Ovary (tissue), 9 donors: ENCODE measurements around the gene DKKL1. TPM values are rescaled to one million over a fixed set of nuclear protein-coding genes. Genes with fewer than 3 reads are reported as not detected.
A peak's percentile ranks its signal among the peaks of the same experiment; 100 is the strongest.

Experiments
- DNase-seq, 5 donors: peaks; one replicate each; pipeline ENCODE4 v3.0.0-alpha.2; 2019 to 2020
- H3K27ac ChIP-seq, 2 donors: fragments of 200-600 bp; one replicate each; pipeline versions ENCODE4 v1.5.1 to v1.8.0; 2019 to 2022
- H3K27me3 ChIP-seq: fragments of 200-600 bp; one replicate; pipeline ENCODE4 v1.8.0; 2022
- H3K36me3 ChIP-seq: fragments of 200-600 bp; sonication (generic); one replicate; pipeline ENCODE4 v1.5.1; 2019
- H3K4me1 ChIP-seq: one replicate; pipeline ENCODE4 v1.8.1; 2013; ENCODE audit warnings: mild to moderate bottlenecking, moderate library complexity; ENCODE audit not compliant: insufficient read depth
- H3K4me3 ChIP-seq: fragments of 200-600 bp; sonication (generic); one replicate; pipeline ENCODE4 v1.5.1; 2017
- H3K9me3 ChIP-seq, 2 donors: fragments of 200-600 bp in 1 of 2; sonication (generic) in 1 of 2; one replicate each; pipeline versions ENCODE4 v1.5.1 to v1.8.1; 2013 to 2019; ENCODE audit warnings: mild to moderate bottlenecking in 1 of 2, moderate library complexity in 1 of 2
- EP300 ChIP-seq: sonication (generic); formaldehyde crosslinking; IDR thresholded peaks from one replicate; pipeline ENCODE4 v1.6.1; 2017; ENCODE audit warnings: antibody characterized with exemption
- POLR2A ChIP-seq: fragments of 450-650 bp; IDR thresholded peaks from one replicate; pipeline ENCODE4 v1.6.1; 2017; ENCODE audit warnings: antibody characterized with exemption, mild to moderate bottlenecking, moderate library complexity
- WGBS, 3 donors: extraction: QIAGEN DNeasy Blood & Tissue Kit in 1 of 3; methylation state at CpG; one replicate each; pipeline versions ENCODE4 v1.1.5 to v1.1.7; 2013 to 2017; 5-methylcytosine and 5-hydroxymethylcytosine counted together
- intact Hi-C, 4 donors: fragments of 100-400 bp; cut with DNase I; formaldehyde crosslinking; loops; one replicate each; pipeline versions ENCODE4 v1.11.0 to v1.15.1; 2022 to 2023
- polyA plus RNA-seq, 2 donors: library from polyadenylated mRNA; stranded (reverse); fragments of 200-250 nt in 1 of 2; fragments of 350-450 nt in 1 of 2; fragmentation: Illumina TruSeq in 1 of 2; extraction: RNeasy Lipid Tissue Mini Kit (QIAGEN cat#74804) in 1 of 2; gene quantifications; one replicate each; pipeline ENCODE4 v1.2.3, GENCODE V29; 2013 to 2014
- total RNA-seq, 7 donors: library from RNA; depleted of rRNA in 2 of 7; stranded (reverse); fragments of >200 nt in 2 of 7; fragmentation: NEBNext Ultra II Directional in 3 of 7; extraction: Animal tissue kit (Norgen Biotek cat#: 25700) in 3 of 7; gene quantifications; one replicate each; pipeline versions ENCODE4 v1.1.0 to v1.2.4, GENCODE V29; 2016 to 2023
- TF ChIP-seq, protein P1 (sequence below), 3 donors: fragments of 450-650 bp in 2 of 3; fragments of 200-600 bp in 1 of 3; IDR thresholded peaks; one replicate each; pipeline versions ENCODE4 v1.5.1 to v1.8.0; 2016 to 2022; ENCODE audit warnings: antibody characterized with exemption in 3 of 3, mild to moderate bottlenecking in 1 of 3
- donor health status: DM: no; HTN: no; CAD: no; lungs with moderate emphysema.
- donor health status: DM: no; HTN: no; CAD: no.
- donor health status: Bipolar disorder and iron deficiency.
- donor health status: DM: yes; HTN: yes; CAD: no.
- donor health status: DM: no; HTN: no; CAD: no.
- donor health status: DM: yes; HTN: yes; CAD: no.

Gene DKKL1
- total and polyA plus RNA-seq, 9 donors = 0.22 to 2.4 (median 1.1) TPM; not detected in 1

GRCh38 chr19:49338691-49339300 lies 24.9 kb upstream of the DKKL1 start:
- Histone ChIP-seq H3K9me3 (no peaks in the 10 kb centered on the region), H3K36me3 (no peaks in the 10 kb centered on the region), H3K27me3 (no peaks in the 10 kb centered on the region), H3K4me3 (peak overlapping the region; percentile 48), H3K27ac (peak overlapping the region in 1 of 2 donors; percentile 93), H3K4me1 (peaks cover 8% of the 10 kb centered on the region)
- DNase-seq = peak; percentile 85 to 89 (median 88)
- 3 to 10% (median 5%) methylated on average over 30 of the region's 30 CpGs for WGBS, 3 donors
- no peak for TF ChIP-seq EP300
- TF ChIP-seq POLR2A = no peak
- TF ChIP-seq, protein P1, sequence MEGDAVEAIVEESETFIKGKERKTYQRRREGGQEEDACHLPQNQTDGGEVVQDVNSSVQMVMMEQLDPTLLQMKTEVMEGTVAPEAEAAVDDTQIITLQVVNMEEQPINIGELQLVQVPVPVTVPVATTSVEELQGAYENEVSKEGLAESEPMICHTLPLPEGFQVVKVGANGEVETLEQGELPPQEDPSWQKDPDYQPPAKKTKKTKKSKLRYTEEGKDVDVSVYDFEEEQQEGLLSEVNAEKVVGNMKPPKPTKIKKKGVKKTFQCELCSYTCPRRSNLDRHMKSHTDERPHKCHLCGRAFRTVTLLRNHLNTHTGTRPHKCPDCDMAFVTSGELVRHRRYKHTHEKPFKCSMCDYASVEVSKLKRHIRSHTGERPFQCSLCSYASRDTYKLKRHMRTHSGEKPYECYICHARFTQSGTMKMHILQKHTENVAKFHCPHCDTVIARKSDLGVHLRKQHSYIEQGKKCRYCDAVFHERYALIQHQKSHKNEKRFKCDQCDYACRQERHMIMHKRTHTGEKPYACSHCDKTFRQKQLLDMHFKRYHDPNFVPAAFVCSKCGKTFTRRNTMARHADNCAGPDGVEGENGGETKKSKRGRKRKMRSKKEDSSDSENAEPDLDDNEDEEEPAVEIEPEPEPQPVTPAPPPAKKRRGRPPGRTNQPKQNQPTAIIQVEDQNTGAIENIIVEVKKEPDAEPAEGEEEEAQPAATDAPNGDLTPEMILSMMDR (IDR thresholded peaks at IDR 0.05) = no peak
- intact Hi-C loops = no loop called here

DNA sequence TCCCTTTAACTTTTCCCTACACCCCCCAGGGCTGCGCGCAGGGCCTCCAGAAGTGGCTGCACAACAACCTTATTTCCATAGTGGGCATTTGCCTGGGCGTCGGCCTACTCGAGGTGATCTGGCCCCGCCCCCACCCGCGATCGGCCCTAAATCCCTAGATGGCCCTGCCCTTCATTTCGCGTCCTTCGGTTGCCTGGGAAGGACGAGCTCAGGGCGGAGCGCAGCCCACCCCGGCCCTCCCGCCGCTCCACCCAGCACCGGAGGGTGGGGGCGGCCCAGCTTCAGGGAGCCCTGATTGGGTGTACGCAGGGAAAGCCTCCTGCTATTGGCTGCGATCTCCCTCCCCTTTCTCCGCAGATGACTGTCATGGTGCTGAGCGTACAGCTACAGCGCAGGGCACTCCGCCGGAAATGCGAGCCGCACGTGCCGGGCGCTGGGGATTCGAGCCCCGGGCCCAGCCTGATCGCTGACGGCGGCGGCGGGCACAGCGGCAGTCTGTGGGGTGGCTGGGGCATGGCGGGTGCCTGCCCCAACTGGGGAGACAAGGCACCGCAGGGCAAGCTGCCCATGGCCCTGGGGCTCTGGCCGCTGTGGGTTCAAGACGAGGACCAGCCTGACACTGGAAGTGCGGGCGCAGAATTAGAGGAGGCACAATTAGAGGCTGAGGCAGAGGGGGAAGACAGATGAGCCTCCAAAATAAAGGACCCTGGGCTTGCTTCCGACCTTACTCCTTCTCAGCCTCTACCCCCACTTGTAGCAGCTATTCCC lies 24.2 kb upstream of the DKKL1 start:
- Histone ChIP-seq H3K4me1 (peaks cover 8% of the 10 kb centered on the region), H3K9me3 (no peaks in the 10 kb centered on the region), H3K27me3 (no peaks in the 10 kb centered on the region), H3K27ac (peak overlapping the region; percentile 69 to 93), H3K4me3 (peak overlapping the region; percentile 48), H3K36me3 (no peaks in the 10 kb centered on the region)
- intact Hi-C loops = no loop called here
- WGBS, 3 donors = 1% methylated on average over 28 to 47 of the region's 47 CpGs
- DNase-seq = peak; percentile 87 to 93 (median 90)
- TF ChIP-seq EP300 = no peak
- TF ChIP-seq, protein P1 (IDR thresholded peaks at IDR 0.05) = no peak
- TF ChIP-seq POLR2A = peak; percentile 80

DNA sequence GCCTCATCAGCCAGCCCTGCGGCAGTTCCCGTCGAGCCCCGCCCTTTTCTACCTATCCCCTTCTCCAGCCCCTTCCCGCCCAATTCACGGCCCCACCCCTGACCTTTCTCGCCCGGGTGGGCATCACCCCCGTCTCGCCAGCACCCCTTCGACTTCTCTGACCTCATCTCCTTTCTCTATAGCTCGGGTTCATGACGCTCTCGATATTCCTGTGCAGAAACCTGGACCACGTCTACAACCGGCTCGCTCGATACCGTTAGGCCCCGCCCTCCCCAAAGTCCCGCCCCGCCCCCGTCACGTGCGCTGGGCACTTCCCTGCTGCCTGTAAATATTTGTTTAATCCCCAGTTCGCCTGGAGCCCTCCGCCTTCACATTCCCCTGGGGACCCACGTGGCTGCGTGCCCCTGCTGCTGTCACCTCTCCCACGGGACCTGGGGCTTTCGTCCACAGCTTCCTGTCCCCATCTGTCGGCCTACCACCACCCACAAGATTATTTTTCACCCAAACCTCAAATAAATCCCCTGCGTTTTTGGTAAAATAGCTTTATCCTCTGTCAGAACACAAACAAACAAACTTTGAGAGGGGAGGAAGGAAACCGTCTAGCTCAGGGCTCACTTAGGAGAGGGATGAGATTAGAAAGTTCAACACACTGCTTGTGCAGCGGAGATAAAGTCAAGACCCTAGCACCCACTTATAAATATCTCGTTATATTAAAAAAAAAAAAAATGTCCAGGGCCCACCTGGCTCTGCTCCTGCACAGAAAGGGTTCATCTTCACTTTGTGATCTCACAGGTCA lies 23.4 kb upstream of the DKKL1 start:
- DNase-seq = peak; percentile 74 to 88 (median 82)
- intact Hi-C loops = no loop called here
- H3K4me3 ChIP-seq = peak overlapping the region; percentile 48
- no peak for TF ChIP-seq POLR2A
- TF ChIP-seq, protein P1 (IDR thresholded peaks at IDR 0.05) = no peak
- no peak for TF ChIP-seq EP300
- peaks cover 8% of the 10 kb centered on the region for H3K4me1 ChIP-seq
- WGBS, 3 donors = 6 to 14% (median 7%) methylated on average over 36 of the region's 36 CpGs
- H3K9me3 ChIP-seq = no peaks in the 10 kb centered on the region
- H3K36me3 ChIP-seq = no peaks in the 10 kb centered on the region
- peak overlapping the region; percentile 69 to 93 for H3K27ac ChIP-seq
- no peaks in the 10 kb centered on the region for H3K27me3 ChIP-seq
